Bronchial epithelial cell (primary cell): ENCODE results near the gene CNPY1. TPM values are rescaled to one million over a fixed set of nuclear protein-coding genes. Genes with fewer than 3 reads are reported as not detected.

Experiments
- DNase-seq: peaks from one replicate; pipeline ENCODE4 v3.0.0-alpha.2; 2010; ENCODE audit warnings: low read depth
- FAIRE-seq: peaks from 2 replicates; lab custom pipeline; 2011; peaks lifted over from hg19 to GRCh38; lab: Jason Lieb, UNC
- H3K27me3 ChIP-seq: 2 replicates; pipeline ENCODE4 v1.5.1; 2011; ENCODE audit warnings: low read length; ENCODE audit not compliant: control insufficient read depth, insufficient read depth
- H3K36me3 ChIP-seq: 2 replicates; pipeline ENCODE4 v1.5.1; 2011; ENCODE audit warnings: low read length; ENCODE audit not compliant: control insufficient read depth, insufficient read depth
- H3K4me3 ChIP-seq: 2 replicates; pipeline ENCODE4 v1.5.1; 2011; ENCODE audit warnings: mild to moderate bottlenecking, low read depth, low read length, control low read depth
- total RNA-seq: library from RNA; depleted of rRNA; stranded (reverse); fragments of >200 nt; gene quantifications from 2 replicates; pipeline ENCODE4 v1.2.1, GENCODE V29; 2014
- TF ChIP-seq, protein P1 (sequence below): IDR thresholded peaks from 2 replicates; pipeline ENCODE4 v1.5.1; 2011; ENCODE audit warnings: mild to moderate bottlenecking, moderate library complexity, low read length, control low read depth, inconsistent platforms; ENCODE audit not compliant: insufficient read depth, severe bottlenecking

Gene CNPY1
- total RNA-seq, 1 donor from 2014 or later: not detected

DNA sequence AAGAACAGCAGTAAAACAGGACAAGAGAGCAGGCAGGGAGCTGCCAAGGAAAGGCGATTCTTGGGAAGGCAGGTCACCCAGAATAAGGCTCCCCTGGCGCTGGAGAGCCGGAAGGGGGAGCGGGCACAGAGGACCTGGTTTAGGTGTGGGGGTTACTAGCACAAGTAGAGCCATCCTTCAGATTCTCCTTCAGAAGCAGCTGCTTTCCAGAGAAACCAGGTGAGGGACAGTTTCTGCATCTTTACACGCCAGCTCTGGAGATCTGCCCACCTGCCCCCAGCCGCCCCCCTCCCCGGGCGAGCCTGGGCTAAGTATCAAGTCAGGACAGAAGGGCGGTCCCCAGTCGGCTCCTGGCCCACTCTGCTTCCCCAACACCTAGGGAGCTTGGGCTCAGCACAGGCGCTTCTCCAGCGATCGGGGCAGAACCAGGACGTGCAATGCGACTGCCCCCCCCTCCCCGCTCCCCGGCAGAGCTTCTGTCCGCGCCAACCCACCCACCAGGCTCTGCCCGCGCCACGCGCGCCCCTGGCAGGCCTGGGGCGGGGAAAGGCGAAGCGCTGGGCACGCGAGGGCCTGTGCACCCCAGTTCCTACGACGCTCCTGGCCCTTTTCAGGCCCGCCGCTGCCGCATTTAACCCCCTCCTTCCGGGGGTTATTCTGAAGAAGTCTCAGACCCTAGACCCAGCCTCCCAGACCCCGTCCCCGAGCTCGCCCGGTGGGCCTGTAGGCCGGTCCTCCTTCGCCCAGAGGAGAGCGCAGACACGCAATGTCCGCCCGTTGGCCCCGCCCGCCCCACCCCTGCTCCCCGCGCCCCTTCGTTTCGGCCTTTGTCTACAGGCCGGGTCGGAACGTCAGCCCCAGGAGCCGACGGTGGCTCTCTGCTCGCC, 92.8 kb downstream of the CNPY1 start:
- DNase-seq (no peak), FAIRE-seq (no peak)
- Histone ChIP-seq H3K4me3 (no peak overlapping the region), H3K27me3 (peaks cover 78% of the 10 kb centered on the region), H3K36me3 (no peaks in the 10 kb centered on the region)
- TF ChIP-seq, protein P1, sequence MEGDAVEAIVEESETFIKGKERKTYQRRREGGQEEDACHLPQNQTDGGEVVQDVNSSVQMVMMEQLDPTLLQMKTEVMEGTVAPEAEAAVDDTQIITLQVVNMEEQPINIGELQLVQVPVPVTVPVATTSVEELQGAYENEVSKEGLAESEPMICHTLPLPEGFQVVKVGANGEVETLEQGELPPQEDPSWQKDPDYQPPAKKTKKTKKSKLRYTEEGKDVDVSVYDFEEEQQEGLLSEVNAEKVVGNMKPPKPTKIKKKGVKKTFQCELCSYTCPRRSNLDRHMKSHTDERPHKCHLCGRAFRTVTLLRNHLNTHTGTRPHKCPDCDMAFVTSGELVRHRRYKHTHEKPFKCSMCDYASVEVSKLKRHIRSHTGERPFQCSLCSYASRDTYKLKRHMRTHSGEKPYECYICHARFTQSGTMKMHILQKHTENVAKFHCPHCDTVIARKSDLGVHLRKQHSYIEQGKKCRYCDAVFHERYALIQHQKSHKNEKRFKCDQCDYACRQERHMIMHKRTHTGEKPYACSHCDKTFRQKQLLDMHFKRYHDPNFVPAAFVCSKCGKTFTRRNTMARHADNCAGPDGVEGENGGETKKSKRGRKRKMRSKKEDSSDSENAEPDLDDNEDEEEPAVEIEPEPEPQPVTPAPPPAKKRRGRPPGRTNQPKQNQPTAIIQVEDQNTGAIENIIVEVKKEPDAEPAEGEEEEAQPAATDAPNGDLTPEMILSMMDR: no peak

- peaks cover 83% of the 10 kb centered on the region for H3K27me3 ChIP-seq
- TF ChIP-seq, protein P1: no peak
- H3K4me3 ChIP-seq: no peak overlapping the region
- DNase-seq (no peak), FAIRE-seq (no peak)
- no peaks in the 10 kb centered on the region for H3K36me3 ChIP-seq
Observed at GRCh38 chr7:155452505-155453295, 93.7 kb downstream of the CNPY1 start.

DNA sequence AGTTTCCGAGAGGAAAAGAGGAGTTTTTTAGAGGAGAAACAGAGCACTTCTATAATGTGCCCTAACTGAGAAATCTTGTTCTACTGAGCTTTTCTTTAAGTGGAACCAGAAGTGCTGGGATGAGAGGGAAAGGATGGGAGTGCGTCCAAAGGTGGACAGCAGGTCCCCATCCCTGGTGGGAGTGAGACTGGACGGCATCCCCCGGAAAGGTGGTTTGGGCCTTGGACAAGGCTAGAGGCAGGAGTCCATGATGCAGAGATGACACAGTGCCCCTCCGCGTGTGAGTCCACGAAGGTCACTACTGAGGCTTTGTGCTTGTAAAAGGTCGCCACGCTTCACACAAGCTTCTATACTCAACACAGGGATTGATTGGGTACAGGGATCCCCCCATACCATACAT, 94.5 kb downstream of the CNPY1 start:
- H3K27me3 ChIP-seq: peaks cover 82% of the 10 kb centered on the region
- FAIRE-seq: no peak
- H3K36me3 ChIP-seq: no peaks in the 10 kb centered on the region
- DNase-seq: no peak
- TF ChIP-seq, protein P1: no peak
- H3K4me3 ChIP-seq: no peak overlapping the region

Other genes with a start within 250 kb of the CNPY1 start
- gene INSIG1, start 248.7 kb downstream of the CNPY1 start, total RNA-seq: 14.2 and 36.6 TPM in 2 replicates
- not detected in 2 replicates for gene EN2, start 88.4 kb downstream of the CNPY1 start, total RNA-seq
- 17.1 and 27.8 TPM in 2 replicates for gene RBM33, start 98.1 kb upstream of the CNPY1 start, total RNA-seq